ENCODE measurements around the gene CASP8AP2.
"Not testable (repeated sequence)": the region's sequence is repeated elsewhere in the genome, so short reads cannot be mapped to it uniquely, and the experiment has no call there.

Gene CASP8AP2

DNA sequence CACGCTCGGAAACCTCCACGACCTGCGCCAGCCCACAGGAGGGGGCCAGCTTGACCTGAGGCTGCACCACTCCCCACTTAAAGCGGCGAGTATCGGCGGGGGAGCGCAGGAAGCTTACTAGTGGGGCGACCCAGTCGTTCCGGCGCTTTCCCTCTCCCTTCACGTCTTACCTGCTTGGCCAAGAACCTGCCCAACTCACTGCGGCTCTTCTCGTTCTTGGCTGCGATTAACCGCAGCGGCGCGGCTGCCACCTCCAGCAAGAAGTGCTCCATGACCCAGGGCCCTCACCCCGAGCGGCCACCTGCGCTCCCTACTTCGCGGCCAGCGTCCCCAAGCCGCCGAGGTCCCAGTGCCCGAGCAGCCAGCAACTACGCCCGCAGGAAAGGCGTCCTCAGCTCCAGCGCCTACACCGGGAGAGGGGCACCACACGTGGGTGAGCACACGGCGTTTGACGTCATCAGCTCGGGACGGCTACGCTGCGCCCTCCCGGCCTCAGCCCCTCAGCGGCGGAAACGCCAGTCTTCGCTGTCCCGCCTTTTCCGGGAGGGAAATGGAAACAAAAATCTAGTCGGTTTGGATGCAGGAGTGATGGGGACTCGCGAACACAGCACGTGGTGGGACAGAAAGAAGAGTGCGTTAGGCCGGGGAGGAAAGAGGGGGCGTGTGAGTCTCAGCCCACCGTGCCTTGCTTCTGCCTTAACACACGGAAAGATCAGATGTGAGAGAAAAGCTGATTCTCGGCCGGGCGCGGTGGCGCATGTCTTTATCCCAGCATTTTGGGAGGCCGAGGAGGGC lies 10.1 kb upstream of the CASP8AP2 start, which contains the start of gene MDN1:
Gene MDN1, minus strand, starts transcription at position 459 of the 795 bp plus-strand sequence. Its CDS starts 187 bp downstream, at position 272.
- in situ Hi-C loops (cut with MboI; ENCODE audit: low sequenced_read_pairs): no loop called here

DNA sequence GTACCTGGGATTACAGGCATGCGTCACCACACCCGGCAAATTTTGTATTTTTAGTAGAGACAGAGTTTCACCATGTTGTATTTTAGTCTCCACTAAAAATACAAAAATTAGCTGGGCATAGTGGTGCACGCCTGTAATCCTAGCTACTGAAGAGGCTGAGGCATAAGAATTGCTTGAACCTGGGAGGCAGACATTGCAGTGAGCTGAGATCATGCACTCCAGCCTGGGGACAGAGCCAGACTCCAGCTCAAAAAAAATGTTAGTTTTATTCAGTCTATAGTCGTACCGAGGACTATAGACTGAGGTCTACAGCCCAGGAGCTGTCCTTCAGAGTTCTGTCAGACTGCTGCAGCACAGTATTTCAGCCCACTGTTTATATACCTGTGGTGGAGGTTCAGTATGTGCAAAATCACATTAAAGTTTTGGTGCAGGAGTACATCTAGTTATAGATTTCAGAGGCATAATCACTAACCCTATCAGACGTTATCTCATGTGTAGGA lies 3.6 kb upstream of the CASP8AP2 start:
- in situ Hi-C loops (cut with MboI; ENCODE audit: low sequenced_read_pairs): no loop called here

GRCh38 chr6:89828475-89828987 lies 1.1 kb upstream of the CASP8AP2 start:
- in situ Hi-C loops (cut with MboI; ENCODE audit: low sequenced_read_pairs): not testable (repeated sequence)

DNA sequence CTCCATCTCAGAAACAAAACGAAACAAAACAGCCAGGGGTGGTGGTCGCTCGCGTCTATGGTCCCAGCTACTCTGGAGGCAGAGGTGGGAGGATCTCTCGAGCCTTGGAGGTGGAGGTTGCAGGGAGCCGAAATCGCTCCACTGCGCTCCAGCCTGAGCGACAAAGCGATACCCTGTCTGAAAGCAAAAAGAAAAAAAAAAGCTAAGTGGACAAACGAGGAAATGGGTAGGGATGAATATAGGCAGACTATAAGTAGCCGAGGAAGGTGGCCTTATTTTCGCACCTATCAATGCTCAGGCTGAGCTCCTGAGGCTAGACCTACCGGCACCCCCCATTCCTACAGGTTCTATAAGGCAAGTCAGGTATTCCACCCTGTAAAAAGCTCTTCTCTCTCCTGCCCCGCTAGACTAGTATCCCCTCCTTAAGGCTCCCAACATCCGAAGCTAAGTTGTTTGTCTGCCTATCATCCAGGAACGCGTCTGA lies 650 bp upstream of the CASP8AP2 start:
- in situ Hi-C loops (cut with MboI; ENCODE audit: low sequenced_read_pairs): no loop called here

DNA sequence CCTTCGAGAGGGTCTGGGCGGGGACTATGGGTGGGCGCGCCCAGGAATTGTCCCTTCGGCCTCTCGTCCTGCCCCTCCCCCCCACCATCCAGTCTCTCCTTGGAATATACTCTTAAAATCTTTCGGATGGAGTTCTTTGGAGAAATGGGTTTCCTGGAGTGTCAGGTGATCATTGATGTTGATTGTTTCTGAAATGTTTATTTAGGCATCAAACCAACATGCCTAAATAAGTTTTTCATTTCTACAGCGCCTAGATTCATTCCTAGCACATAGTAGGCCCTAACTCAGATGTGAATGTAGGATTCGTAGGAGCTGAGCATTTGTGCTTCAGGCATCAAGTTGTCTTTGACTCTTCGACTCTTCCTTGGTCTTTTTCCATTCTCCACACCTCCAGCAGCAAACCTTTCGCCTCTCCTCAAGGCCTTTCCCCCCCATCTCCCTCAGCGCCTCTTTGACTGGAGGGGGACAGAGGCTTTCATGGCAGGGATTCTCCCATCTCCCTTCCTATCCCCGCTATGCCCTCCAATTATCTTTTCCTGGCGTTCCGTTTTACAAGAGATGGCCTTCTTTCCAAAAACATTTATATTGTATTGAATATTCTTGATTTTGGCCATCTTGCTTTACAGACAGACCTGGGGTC lies 610 bp downstream of the CASP8AP2 start:
- in situ Hi-C loops (cut with MboI; ENCODE audit: low sequenced_read_pairs): no loop called here

DNA sequence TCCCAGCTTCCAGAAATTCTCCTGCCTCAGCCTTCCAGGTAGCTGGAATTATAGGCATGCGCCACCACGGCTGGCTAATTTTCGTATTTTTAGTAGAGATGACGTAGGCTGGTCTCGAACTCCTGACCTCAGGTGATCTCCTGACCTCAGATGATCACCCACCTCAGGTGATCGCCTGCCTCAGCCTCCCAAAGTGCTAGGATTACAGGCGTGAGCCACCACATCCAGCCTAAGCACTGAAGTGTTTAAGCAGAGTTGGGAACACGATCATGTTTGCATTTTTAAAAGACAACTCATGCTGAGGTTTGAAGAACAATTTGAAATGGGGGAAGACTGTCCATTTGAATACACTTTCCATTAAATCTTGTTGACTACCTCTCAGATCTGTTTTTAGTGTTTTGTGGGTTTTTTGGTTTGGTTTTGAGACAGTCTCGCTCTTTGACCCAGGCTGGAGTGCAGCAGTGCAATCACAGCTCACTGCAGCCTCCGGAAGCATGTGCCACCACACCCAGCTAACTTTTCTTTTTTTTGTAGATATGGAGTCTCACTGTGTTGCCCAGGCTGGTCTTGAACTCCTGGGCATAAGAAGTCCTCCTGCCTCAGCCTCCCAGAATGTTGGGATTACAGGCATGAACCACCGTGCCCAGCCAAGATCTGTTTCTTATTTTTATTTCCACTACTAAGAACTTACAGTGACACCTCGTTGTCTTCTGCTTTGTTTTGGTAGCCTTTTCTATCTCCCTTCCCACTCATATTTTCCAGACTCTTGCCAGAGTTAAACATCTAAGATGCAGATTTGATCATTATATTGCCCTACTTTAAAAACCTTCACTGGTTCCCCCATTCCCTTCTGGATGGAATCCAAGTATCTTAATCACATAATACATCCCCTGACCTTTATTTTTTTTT lies 5.5 kb downstream of the CASP8AP2 start:
- in situ Hi-C loops (cut with MboI; ENCODE audit: low sequenced_read_pairs): no loop called here

GRCh38 chr6:89836639-89837222 lies 7.1 kb downstream of the CASP8AP2 start:
- in situ Hi-C loops (cut with MboI; ENCODE audit: low sequenced_read_pairs): no loop called here

DNA sequence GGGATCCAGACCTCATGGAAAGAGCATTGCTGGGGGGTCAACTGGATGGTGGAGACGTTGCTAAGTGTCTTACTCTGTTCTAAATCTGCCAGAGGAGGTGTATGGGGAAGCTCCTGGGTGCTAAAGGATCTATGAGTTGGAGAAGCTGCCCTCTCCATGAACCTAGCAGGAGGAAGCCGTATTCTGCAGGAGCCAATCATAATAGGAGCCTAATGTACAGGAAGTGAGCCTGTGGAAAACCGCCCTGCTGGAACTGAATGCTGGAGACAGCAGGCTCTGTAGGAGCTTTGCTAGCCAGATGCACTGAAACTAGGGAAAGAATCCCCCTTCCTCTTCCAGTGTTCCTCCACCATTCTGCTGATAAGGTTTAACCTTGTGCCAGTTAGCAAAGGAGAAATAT lies 10.9 kb downstream of the CASP8AP2 start:
- in situ Hi-C loops (cut with MboI; ENCODE audit: low sequenced_read_pairs): no loop called here

DNA sequence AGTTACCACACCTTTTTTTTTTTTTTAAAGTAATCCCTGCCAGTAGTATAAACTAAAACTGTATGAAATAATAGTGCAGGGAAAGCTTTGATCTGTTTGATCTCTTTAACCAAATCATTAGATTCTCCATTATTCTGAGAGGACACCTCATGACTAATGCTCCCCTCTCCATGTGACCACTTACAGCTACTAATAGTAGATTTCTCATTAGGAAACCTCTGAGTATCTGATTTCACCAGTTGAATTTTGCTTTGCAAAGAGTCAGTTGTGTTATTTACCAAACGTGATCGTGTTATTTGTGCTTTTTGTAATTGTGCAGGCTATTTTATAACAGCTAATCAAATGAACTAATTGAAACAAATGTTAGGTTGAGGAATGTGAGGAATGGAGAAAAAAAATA lies 12.5 kb downstream of the CASP8AP2 start:
- in situ Hi-C loops (cut with MboI; ENCODE audit: low sequenced_read_pairs): no loop called here

GRCh38 chr6:89843070-89843469 lies 13.4 kb downstream of the CASP8AP2 start:
- in situ Hi-C loops (cut with MboI; ENCODE audit: low sequenced_read_pairs): no loop called here

DNA sequence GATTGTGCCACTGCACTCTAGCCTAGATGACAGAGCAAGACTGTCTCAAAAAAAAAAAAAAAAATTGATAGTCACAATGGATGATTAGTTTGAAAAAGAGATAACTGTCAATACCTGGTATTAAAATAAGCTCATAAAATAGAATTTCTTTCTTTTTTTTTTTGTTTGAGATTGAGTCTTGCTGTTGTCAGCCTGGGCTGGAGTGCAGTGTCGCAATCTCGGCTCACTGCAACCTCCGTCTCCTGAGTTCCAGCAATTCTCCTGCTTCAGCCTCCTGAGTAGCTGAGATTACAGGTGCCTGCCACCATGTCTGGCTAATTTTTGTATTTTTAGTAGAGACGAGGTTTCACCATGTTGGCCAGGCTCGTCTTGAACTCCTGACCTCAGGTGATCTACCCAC lies 17.8 kb downstream of the CASP8AP2 start:
- in situ Hi-C loops (cut with MboI; ENCODE audit: low sequenced_read_pairs): not testable (repeated sequence)

DNA sequence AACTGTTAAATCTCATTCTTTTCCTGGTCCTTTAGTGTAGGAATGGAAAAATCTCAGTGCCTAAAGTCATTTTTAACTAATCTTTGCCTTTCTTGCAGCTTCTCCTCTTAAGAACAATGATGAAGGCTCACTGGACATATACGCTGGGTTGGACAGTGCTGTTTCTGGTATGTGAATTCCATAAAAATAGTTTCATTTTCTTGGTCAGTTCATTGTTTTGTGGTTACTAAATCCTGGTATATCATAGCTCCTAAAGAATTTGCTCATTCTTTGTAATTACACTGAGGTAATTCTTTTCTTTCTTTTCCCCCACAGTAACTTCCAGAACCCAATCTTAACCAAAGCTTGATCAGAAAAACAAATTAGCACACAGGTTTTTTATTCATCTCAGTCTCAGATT lies 23.4 kb downstream of the CASP8AP2 start:
- in situ Hi-C loops (cut with MboI; ENCODE audit: low sequenced_read_pairs): no loop called here

GRCh38 chr6:89858041-89858440 lies 28.4 kb downstream of the CASP8AP2 start:
- in situ Hi-C loops (cut with MboI; ENCODE audit: low sequenced_read_pairs): no loop called here

GRCh38 chr6:89859744-89860143 lies 30.1 kb downstream of the CASP8AP2 start:
- in situ Hi-C loops (cut with MboI; ENCODE audit: low sequenced_read_pairs): no loop called here

GRCh38 chr6:89862273-89862672 lies 32.6 kb downstream of the CASP8AP2 start:
- in situ Hi-C loops (cut with MboI; ENCODE audit: low sequenced_read_pairs): no loop called here

GRCh38 chr6:89862698-89863097 lies 33.0 kb downstream of the CASP8AP2 start:
- in situ Hi-C loops (cut with MboI; ENCODE audit: low sequenced_read_pairs): no loop called here

DNA sequence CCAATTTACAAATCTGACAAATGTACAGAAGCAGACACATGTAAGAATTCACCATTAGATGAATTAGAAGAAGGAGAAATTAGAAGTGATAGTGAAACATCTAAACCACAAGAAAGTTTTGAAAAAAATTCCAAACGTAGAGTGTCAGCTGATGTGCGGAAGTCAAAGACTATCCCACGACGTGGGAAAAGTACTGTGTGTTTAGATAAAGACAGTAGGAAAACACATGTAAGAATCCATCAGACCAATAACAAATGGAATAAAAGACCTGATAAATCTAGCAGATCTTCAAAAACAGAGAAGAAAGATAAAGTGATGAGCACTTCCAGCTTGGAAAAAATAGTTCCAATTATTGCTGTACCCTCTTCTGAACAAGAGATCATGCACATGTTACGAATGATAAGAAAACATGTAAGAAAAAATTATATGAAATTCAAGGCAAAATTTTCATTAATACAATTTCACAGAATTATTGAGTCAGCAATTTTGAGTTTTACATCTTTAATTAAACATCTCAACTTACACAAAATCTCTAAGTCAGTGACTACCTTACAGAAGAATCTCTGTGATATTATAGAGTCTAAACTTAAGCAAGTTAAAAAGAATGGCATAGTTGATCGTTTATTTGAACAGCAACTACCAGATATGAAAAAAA lies 36.5 kb downstream of the CASP8AP2 start:
- in situ Hi-C loops (cut with MboI; ENCODE audit: low sequenced_read_pairs): no loop called here

- in situ Hi-C loops (cut with MboI; ENCODE audit: low sequenced_read_pairs): no loop called here
These were observed 44.0 kb downstream of the CASP8AP2 start for GRCh38 chr6:89873721-89874120.

DNA sequence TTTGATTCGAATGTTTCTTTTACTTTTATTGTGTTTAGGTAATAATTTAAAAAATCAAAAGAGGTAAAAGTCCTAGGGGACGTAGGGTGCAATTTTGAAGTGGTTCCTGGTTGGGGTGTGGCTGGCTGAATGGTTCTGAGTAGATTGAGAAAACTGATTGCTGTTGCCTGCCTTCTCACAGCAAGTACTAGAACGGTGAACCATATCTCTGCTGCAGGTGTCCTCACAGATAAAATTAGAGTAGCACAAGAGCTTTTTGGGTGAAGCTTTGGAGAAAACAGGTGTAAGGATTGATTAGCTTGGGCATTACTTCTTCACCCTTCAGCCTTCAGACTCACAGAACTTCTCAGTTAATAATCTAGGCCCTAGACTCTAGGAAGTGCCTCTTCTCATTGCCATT lies 44.8 kb downstream of the CASP8AP2 start:
- in situ Hi-C loops (cut with MboI; ENCODE audit: low sequenced_read_pairs): no loop called here

Data from hTERT RPE-1 (cell line).